ENCODE measurements around the gene EMX1.

The EMX1 gene

DNA sequence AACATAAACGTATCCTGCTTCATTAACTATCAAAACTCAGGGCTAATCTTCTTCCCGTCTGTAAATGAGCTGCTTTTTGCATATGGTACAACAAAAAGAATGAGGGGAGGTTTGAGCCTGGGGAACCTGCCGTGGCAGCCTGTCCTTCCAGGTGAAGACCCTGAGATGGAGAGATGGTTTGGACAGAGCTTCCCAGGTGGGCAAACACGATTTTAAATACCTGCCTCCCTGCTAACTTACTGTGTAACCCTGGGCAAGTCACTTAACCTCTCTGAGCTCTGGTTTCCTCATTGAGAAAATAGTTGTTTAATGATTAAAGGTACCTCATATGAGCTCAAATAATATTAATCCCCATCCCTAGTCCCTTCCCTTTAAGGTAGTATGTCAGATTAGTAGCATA is 9.0 kb downstream of the EMX1 start:
- no peak for DNase-seq

DNA sequence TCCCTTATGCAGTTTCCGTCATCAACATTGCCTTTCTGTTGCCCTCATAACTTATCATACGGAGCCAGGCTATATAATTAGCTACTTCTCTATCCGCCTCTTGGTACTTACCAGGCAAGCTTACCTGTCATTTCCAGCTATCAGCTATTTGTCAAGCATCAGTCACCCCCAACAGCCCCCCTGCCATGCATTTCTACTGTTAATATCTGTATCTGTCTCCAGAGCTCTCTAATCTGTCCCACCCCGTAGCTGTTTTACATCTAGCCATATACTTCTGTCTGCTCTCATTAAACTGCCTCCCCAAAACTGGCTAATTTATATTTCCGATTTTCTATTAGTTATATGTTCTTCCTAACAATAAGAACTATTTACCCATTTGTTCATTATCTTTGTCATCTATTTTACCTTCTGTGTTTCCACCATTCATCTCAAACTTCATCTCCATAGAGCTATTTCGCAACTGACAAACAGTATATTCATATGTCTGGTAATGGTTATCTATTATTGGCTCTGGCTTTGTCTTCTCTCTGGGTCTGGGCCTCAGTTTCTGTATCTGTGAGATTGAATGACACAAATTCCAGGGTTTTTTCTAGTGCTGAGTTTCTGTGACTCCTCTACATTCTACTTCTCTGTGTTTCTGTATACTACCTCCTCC is 9.6 kb downstream of the EMX1 start:
- no peak for DNase-seq

DNA sequence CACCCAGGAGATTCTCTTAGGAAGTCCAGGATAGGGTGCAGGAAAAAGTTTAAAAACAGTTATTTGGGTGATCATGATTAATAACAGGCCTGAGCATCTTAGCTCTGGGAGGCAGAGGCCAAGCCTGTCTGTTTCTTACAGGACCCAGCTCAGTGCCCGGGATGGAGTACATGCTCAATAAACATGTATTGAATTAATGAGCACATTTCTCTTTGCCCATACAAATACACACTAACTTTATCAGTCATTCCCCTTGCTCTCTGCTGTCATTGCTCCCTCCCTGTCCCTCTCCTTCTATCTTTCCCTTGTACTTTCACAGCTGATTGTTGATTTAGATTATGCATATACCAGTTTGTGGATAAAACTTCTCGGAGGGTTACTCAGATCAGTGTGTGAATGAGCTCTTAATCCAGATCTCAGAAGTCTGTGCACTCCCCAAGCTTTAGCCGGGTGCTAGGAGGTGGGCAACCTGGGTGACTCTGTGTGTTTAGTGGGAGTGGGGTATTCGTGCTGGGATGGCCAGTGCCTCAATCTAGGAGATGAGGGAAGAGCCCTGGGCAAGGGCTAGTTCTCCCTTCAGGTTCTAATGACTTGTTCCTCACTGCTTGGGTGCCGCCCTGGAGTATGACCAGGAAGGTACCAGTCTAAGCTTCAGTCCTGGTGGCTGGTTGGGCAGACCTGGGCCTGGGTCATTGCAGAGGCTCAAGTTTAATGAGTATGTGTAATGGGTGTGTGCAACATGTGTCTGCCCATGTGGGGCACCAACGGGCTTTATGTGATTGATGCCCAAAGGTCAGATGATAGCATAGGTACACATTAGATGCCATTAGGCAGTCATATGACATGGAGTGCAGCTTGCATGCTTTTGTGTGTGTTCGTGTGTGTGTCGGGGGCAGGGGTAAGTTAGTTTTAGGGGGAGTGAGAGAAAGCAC is 10.6 kb downstream of the EMX1 start:
- no peak for DNase-seq

DNA sequence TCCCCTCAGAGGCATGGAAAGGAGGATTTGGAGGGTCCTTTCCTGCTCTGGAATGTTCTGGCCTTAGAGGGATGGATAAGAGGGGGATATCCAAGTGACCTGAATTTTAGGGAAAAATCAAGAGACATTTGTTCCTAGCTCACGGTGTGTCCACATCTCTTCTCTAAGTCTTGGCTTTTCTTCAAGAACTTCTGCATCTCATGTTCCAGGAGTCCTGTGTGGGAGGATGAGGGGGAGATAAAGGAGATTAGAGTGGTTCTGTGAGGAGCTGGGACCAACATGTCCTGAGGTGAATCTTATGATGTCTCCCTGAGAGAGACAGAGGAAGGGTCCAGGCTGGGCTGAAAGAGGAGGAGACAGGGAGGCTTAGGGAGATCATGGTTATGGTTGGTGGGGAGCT is 11.7 kb downstream of the EMX1 start:
- DNase-seq = no peak

DNA sequence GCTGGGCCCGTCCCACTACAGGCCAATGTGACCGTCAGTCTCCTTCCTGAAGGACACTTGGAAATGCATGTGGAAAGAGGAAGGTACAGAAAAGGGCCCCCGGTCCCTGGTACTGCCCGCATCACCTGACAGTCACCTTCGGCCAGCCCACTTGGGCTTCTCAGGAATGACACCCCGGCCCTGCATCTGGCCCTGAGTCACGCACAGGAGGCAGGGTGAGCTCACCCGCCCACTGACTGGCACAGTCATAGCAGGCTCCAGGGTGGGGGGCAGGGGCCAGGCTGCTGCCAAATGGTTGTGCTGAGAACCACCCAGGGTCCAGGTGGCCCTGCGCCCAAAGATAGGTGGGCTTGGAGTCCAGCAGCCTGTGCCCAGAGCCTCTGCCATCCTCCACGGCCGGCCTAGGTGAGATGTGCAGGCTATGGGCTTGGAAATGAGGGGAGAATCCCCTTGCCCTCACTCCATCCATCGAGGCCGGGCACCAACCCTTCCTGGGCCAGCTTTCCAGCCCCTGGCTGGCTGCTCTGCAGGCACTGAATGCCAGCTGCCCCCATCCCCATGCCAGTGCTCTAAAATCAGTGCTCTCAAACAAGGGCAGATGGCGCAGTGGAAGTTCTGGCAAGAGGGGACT is 14.1 kb downstream of the EMX1 start:
- DNase-seq = no peak

DNA sequence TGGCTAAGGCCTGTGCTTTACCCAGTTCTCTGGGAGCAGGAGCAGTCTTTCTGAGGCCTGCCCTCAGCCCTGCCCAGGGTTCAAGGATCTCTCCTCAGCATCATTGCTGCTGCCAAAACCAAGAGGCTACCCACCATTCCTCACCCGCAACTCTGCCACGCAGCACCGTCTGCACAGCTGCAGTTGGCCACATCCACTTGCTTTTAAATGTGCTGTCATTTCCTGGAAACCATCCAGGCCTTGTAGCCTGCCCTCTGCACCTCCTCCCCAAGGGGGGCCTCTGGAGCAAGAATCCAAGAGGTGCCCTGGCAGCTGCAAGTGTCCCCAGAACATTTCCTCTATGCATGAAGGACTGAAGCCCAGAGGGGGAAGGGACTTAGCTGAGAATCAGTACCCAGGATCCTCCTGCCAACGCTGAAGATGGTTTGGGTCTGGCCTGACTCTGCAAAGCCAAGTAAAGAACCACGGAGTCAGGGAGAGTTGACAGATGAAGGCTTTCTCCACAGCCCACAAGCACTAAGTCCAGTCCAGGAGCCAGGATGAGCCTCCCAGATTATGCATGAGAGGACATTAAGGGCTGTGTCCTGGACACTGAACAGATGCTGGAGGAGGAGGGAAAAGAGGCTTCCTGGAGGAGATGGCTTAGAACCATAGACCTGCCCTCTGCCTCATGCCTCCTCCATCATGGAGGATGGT is 14.9 kb downstream of the EMX1 start:
- no peak for DNase-seq

DNA sequence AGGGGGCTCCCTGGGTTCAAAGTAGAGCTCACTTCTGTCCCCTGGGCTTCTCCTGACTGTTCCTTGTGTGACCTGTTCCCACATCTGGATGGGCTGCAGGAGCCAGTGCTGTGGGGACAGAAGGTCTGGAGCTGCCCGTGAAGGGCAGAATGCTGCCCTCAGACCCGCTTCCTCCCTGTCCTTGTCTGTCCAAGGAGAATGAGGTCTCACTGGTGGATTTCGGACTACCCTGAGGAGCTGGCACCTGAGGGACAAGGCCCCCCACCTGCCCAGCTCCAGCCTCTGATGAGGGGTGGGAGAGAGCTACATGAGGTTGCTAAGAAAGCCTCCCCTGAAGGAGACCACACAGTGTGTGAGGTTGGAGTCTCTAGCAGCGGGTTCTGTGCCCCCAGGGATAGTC is 15.5 kb downstream of the EMX1 start:
- DNase-seq = no peak

DNA sequence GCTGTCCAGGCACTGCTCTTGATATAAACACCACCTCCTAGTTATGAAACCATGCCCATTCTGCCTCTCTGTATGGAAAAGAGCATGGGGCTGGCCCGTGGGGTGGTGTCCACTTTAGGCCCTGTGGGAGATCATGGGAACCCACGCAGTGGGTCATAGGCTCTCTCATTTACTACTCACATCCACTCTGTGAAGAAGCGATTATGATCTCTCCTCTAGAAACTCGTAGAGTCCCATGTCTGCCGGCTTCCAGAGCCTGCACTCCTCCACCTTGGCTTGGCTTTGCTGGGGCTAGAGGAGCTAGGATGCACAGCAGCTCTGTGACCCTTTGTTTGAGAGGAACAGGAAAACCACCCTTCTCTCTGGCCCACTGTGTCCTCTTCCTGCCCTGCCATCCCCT is 15.9 kb downstream of the EMX1 start:
- no peak for DNase-seq

DNA sequence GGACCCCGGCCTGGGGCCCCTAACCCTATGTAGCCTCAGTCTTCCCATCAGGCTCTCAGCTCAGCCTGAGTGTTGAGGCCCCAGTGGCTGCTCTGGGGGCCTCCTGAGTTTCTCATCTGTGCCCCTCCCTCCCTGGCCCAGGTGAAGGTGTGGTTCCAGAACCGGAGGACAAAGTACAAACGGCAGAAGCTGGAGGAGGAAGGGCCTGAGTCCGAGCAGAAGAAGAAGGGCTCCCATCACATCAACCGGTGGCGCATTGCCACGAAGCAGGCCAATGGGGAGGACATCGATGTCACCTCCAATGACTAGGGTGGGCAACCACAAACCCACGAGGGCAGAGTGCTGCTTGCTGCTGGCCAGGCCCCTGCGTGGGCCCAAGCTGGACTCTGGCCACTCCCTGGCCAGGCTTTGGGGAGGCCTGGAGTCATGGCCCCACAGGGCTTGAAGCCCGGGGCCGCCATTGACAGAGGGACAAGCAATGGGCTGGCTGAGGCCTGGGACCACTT is 16.4 kb downstream of the EMX1 start:
- DNase-seq = no peak

DNA sequence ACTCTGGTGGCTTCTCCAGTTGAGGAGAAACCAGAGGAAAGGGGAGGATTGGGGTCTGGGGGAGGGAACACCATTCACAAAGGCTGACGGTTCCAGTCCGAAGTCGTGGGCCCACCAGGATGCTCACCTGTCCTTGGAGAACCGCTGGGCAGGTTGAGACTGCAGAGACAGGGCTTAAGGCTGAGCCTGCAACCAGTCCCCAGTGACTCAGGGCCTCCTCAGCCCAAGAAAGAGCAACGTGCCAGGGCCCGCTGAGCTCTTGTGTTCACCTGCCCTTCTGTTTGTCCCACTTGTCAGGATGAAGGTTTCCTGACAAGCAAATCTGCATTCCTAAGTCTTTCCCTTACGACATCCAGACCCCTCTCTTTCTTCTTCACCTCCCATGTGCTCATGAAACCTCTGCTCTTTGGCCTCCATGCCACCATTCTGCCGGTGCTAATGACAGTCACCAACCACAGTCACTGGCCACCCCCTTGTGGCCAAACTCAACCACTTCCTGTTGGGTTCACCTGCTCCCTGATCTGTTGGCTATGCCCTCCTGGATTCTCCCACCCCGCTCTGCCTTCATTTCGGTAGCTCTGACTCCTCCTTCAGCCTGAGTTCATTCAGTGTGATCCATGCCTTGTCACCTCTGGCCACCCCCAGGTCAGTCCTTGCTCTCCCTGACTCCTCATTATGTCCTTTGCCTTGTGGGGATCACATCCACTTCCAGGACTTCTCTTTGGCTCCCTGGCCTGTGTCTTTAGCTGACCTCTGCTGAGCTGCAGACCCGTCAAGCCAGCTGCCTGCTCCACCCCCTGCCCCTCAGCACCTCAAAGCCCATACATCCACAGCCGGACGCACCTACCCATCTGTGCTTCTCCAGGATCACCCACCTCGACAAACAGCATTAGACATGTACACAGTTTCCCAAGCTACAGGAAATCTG is 17.6 kb downstream of the EMX1 start:
- no peak for DNase-seq

DNA sequence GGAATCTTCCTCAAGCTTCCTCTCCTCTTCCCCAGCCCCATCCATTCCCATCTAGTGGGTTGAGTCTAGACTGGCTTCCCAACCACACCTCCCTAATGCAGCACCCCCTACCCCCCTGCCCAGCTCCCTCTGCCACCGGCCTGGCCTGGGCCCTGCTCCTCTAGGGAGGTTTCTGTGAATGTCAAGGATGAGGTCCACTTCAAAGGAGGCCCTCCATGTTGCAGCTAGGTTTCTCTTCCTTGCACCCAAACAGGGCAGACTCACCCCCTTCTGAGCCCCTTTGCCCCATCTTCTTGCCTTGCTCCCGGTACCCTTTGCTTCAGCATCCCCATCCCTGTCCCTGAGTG is 18.3 kb downstream of the EMX1 start:
- DNase-seq = no peak

DNA sequence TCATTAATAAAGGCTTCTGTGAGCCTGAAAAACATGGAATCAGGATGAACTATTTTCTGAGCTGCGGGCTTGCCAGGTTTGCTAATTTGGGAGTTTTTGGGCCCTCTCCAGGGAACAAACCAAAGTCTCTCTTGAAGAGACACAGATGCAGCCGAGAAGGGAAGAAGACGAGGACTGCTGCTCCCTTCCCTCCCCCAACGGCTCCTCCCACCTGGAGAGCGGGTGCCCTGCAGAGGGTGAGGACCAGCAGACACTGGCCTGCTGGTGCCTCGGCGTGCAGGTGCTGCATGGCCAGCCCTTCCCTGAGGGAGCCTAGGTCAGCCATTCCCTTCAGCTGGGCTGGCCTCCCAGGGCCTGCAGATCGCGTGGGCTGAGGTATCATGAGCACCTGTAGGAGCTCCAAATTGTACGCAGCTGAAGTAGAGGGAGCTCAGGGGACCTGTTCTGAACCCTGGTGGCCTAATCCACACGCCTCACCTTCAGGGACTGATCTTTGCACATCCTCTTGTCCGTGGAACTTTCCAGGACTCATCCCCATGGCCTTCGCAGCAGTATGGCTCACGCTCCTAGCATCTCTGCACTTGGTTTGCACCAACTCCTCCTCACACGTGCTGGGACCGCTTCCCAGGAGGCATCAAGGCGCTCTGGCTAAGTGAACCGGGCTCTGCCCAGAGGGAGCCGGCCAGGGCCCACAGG is 19.5 kb downstream of the EMX1 start:
- no peak for DNase-seq

DNA sequence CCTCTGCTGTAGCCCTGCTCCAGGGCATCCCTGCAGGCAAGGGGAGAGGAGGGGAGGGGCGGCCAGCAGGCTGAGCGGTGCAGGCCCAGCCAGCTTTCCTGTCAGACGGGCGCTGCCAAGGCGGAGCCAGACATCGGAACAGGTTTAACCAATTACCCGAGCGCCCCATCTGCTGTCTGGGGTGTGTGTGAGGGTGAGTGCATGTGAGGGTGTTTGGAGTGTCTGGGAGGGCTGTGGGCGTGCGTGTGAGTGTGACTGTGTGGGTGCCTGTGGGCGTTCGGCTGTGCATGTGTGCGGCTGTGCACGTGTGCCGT is 20.0 kb downstream of the EMX1 start:
- no peak for DNase-seq

DNA sequence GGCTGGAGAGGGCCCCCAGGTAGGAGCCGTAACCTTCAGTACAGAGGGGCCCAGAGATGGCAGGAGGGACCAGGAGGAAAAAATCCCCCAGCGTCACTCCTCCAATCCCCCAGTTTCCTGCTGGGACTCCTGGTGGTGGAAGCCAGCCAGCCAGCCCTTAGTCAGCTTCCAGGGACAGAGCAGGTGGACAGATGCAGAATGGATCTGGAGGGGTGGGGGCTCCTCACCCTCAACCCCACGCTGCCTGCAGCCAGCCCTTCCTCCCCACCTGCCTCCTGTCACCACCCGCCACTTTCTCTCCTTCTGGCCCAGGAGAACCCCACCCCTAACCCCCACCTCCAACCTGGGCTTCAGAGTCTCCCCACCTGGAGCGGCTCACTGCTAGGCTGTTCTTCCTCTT is 21.1 kb downstream of the EMX1 start:
- no peak for DNase-seq

DNA sequence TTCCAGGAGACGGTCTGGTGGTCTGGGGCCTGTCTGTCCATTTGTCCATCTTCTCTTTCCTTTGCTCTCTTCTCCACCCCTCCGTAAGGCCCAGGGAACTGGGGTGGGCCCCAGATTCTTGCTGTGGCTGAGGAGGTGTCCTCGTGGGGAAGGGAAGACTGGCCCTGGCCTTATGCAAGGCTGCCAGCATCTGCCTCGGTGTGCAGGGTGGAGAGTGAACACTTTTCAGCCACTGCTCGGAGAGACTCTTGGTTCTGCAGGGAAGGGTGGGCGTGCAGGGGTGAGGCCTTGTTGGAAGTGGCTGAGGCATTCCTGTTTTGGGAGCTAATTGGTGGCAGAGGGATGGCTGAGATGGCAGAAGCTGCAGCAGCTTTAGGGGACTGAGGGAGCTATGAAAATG is 23.0 kb downstream of the EMX1 start:
- no peak for DNase-seq

DNA sequence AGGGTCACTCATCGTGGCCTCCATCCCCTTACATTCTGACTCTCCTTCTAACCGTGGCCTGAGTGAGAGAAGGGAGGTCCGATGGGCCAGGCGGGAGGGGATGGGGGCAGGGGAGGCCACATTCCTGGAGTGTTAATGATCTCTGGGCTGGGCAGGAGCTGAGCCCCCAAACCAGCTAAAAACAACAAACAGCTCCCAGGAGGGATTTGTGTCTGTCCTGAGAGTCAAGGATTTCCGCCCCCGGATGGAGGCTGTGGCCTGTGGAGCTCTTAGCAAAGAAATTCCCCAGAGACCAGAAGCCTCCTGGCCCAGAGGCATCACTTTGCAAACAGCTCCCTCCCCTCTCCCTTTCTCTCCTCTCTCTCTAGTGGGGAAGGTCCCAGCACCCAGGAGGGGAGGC is 23.5 kb downstream of the EMX1 start:
- DNase-seq = no peak

DNA sequence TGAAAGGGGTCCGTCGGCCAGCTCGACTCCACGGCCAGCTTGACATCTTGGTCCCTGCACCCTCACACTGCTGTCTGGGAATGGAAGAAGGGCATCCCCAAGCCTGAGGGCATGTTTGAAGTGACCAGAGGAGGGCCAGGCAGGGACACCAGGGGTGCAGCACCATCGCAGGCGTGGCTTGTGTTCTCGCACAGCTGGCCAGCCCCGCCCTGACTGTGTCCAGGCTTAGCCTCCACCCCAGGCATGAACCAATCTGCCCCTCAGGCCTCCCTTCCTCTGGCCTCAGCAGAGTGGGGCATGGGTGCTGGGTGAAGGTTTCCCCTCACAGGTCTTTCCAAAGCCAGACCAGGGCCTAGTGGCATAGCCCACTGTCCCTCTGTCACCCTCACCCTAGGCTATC is 25.0 kb downstream of the EMX1 start:
- no peak for DNase-seq

DNA sequence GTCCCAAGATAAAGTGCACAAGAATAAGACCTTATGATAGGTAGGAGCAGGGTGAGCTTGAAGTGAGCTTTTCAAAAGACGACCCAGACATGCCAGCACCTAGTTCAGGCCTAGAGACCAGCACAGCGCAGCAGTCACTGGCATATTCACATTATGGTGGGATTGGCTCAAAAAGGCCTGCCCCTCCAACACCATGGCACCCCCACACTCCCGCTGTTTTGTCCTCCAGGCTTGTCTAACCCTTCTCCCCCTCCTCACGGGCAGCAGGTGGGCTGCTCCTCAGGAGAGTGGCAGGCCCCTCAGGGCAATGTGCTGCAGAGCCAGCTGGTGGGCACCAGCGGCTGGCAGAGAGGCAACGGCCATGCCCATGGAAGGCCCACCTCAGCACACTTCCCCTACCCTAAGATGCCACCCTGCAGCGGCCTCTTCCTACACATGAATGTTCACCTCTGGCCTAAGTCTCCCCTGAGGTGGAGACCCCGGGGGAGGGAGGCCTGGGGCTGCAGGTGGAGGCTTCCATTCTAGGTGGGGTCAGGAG is 25.6 kb downstream of the EMX1 start:
- DNase-seq = no peak

DNA sequence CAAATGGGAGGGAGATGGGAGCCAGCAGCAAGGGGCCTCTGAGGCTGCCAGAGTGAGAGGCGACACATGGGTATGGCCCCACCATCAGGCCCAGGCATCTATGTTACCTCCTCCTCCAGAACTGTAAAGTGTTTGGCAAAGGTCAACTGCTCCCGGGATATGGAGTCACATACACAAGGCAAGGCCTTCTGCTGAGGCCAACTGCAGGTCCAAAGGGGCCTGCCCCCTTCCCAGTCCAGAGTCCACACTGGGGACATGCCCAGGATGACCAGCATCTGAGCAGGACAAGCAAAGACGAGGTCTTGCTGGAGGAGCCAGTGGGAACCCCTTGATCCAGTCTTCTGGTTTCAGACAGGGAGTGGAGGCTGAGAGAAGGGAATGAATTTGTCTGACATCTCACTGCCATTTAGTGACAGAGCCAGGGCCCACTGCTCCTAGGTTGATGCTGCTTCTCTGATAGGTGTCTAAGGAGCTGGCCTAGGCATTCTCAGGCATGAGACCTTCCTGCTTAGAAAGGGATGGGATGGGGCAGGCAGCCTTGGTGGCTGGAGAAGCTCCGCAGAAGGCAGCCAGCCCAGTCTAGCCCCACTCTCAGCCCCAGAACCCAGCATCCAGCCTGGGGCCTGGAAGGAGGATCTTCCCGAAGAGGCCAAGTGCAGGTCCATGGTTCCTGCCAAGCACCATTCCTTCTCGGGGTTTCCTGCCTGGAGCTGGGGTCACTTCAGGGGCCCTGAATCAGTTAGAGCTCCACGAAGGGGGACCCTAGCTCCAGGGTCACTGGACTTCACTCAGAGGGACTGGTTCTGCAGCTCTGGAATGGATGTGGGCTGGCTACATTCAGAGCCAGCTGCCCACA is 26.4 kb downstream of the EMX1 start:
- no peak for DNase-seq

DNA sequence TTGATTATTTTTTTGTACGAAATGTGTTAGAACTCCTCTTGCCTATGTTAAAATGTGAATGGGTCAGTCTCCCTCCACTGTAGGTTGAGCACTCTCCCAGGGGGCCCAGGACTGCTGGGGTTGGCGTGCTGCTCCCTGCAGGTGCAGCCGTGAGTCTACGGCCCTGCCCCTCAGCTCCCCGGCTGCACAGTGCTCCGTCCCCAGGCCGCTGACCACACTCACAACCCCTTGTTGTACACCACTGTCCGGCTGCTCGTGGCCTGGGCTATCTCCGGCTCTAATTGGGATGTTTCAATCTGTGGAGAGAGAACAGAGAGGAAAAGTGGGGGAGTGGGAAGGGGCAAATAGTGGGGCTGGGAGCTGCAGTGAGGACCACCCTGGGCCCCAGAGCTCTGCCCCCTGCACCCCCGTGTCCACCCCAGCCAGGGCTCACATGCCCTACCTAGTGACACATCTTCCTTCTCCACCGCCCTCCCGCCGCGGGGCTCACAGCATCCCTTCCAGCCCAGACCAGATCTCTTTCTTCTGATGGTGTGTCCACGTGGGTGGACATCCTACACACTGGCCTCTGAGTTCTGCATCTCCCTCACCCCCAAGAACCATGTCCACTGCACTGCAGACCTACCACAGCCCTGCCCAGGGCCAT is 27.6 kb downstream of the EMX1 start:
- no peak for DNase-seq
